Renal pelvis (tissue), 4 donors: Measurements from ENCODE around the gene KIRREL3. TPM values are rescaled to one million over a fixed set of nuclear protein-coding genes. Genes with fewer than 3 reads are reported as not detected.
A peak's percentile ranks its signal among the peaks of the same experiment; 100 is the strongest.

Experiments used
- DNase-seq: peaks from one replicate; pipeline ENCODE4 v3.0.0-alpha.2; 2013
- polyA plus RNA-seq, 3 donors: library from polyadenylated mRNA; unstranded; fragments of 120-200 nt; gene quantifications; one replicate each; pipeline ENCODE4 v1.2.1, GENCODE V29; 2013; ENCODE audit not compliant: insufficient read length in 3 of 3

The KIRREL3 gene
- polyA plus RNA-seq, 3 donors = 1.6 to 1.8 (median 1.7) TPM

DNA sequence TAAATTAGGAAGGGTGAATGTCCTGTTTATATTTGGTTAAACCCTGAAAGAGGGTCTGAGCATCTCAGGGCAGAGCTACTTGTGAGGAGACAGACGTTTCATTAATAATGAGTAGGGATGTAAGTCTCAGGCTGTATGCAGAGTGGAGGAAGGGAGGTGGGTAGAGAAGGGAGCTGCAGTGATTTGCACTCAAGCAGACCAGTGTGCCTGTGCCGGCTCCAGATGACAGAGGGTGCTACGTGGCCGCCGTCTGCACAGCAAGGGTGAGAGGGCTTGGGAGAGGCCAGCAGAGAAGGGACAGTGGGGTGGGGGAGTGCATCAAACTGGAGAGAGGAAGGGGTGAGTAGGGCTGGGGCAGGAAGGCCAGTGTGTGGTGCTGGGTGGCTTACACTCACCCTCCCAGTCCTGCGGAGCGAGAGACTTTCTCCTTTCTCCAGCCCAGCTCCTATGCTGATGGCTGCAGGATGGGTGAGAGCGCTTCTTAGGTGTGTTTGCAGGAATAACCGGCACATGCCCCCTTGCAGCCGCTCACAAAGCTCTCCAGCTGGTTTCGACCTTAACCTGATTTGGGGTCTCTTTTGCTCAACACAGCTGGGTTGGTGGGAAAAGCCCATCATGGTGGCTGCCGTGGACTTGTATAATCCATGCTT lies 514.5 kb downstream of the KIRREL3 start:
- DNase-seq = no peak

- no peak for DNase-seq
These were observed 515.4 kb downstream of the KIRREL3 start for GRCh38 chr11:126485021-126485792.

GRCh38 chr11:126484266-126484665 lies 516.3 kb downstream of the KIRREL3 start:
- no peak for DNase-seq

- DNase-seq = no peak
These were observed 516.9 kb downstream of the KIRREL3 start for GRCh38 chr11:126483621-126484195.

GRCh38 chr11:126482586-126483108 lies 517.9 kb downstream of the KIRREL3 start:
- no peak for DNase-seq

DNA sequence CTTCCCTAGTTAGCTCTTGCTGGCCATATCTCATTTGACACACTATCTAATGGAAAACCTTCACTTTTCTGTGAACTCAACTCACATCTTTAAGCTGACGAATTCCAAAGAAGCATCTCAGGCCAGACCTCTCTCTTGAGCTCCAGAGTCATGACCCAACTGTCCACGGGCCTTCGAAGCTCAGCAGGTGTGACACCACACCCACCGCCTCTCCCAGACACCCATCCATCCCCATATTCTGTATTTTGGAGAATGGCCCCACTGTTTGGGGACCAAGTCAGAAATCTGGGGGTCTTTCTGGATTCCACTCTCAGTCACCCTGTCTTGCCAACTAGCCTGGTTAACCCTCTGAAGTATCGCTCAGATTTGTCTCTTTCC lies 519.3 kb downstream of the KIRREL3 start:
- no peak for DNase-seq

DNA sequence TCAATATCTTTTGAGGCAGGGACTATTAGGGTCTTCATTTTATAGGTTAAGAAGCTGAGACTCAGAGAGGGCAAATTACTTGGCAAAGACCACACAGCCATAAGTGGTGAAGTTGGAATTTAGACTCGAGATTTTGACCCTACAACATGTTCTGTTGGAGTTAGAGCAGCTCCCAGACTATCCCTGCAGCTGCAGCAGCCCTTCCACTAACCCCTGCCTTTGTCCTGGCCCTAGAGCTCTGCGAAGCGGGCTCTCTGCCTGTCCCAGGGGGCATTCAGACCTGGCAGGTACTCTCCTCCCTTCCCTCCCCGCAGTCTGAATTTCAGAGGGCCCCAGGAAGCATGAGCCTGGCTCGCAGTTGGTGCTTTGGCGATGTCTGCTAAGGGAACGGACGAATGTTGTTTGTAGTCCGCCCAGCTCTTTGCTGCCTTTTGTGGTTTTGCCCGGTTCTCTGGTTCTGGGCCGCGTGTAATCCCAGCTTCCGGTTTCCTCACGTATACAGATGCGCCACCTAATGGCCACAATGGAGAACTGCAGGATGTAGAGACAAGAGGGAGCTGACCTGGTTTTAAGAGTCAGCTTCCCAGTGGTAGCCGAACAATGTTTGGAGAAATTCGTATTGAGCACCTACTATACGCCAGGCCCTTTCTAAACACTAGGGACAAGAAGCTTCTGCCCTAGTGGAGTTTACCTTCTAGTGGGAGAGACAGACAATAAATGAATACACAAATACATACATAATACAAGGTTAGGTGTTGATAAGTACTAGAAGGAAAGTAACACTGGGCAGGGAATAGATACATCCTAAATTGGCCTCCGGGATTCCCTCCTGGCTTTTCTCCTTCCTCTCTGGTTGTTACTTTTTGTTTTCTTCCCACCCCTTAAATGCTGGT lies 519.9 kb downstream of the KIRREL3 start:
- peak; percentile 84 for DNase-seq

DNA sequence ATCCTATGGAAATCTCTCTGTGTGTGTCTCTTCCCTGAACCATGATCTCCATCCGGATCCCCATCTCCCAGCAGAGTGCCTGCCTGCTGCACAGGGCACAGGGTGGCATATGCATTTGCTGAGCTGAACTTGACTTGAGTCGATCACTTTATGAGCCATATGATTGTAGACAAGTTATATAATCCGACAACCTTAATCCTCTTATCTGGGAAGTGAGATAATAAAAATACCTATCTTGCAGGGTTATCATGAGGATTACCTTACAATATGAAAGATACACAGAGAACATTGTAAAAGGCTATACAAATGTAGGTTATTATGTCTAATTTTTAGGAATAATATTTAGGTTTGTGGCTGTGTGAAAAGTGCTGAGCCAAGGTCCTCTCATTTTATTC lies 520.6 kb downstream of the KIRREL3 start:
- DNase-seq = no peak

GRCh38 chr11:126479178-126479930 lies 521.2 kb downstream of the KIRREL3 start:
- no peak for DNase-seq

- no peak for DNase-seq
These were observed 522.1 kb downstream of the KIRREL3 start for GRCh38 chr11:126478466-126478865.

DNA sequence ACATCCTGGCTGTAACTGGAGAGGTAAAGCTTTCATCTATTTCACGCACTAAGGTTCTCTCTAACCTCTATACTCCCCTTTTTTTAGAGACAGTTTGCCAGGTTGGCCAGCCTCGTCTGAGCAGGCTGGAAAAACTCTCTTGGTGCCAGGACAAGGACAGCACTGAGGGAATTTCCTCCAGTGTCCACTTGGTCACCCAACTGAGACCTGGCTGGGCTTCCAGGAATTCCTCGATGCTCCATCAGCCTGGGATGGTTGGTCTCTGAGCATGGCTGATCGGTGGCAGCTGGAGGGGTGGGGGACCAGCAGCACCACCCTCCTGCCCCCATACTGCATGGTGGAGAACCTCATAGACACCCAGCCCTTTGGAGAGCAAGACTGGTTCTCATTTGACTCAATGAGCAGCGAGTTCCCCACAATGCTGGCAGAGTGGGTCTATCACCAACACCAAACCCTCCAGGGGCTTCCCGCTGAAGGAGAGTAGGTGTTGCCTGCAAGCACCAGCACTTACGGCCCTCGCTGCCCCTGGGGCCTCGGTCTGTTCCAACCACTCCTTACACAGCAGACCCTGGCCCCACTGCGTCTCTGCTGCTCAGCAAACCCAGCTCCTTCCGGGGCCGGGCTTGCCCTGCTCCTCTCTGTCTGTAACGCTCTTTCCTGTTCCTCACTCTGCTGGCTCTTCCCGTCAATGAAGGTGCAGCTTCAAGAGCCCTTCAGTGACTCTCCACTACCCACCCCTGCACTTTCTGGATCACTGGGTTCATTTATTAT lies 522.9 kb downstream of the KIRREL3 start:
- no peak for DNase-seq

GRCh38 chr11:126476977-126477376 lies 523.6 kb downstream of the KIRREL3 start:
- no peak for DNase-seq

DNA sequence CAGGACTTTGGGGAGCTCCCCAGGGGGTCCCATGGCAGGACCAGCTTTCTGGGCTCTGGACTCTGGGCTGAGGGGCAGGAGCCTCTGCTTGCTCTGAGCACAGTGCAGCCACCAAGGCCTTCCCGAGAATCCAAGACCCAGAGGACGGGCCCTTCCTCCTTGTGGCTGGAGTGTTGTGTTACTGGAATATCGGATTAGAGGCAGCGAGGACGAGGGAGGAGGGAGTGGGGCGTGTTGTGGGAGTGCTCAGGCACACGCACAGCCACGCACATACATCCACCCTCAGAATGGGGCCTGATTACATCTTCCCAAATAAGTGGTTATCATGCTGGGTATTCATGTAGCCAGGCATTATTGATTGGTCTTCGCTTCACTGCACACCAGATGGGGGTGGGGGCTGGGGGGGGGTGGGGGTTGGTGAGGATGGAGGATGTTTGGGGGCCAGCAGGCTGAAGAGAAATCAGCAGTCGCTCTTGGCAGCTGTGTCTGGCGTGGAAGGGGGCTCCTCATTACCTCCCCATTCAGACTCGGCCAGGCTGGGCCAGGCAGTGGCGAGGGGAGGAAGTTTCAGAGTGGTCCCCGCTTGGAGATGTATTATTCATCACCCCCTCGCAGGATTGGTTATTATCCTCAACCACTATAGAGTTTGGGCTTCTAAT lies 524.2 kb downstream of the KIRREL3 start:
- DNase-seq = no peak

- DNase-seq = no peak
These were observed 525.3 kb downstream of the KIRREL3 start for GRCh38 chr11:126475014-126475991.

DNA sequence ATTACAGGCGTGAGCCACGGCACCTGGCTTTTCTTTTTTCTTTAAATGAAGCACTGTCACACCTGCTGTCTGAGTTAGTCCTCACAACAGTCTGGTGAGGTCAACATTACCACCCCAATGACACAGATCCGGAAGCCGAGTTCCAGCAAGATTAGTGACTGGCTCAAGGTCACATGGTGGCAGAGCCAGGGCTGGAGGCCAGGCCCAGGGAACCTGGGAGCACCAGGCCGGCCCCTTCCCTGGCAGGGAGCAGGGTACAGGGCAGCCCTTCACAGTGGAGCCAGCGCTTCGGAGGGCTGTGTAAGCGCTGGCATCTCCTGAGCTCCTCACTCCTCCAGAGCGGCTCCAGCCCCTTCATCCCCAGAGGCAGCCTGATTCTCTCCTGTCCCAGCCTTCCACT lies 526.4 kb downstream of the KIRREL3 start:
- DNase-seq = no peak

DNA sequence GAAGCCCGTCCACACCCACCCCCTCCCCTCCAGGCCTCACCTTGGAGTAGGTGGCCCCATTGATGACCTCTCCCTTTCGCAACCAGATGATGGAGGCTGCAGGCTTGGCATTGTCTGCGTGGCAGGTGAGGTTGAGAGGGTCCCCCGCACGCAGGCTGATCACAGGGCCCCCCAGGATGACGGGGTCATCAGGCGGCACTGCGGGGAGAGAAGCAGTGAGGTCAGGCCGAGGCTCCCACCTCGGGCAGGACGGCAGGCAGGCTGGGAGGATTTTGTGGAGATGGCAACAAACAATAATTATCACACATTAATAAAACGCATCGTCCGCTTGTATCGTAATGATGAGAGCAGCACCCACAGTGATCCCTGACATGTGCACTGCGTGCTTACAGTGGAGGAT lies 527.3 kb downstream of the KIRREL3 start:
- DNase-seq = no peak

- no peak for DNase-seq
These were observed 531.3 kb downstream of the KIRREL3 start for GRCh38 chr11:126469311-126469710.

DNA sequence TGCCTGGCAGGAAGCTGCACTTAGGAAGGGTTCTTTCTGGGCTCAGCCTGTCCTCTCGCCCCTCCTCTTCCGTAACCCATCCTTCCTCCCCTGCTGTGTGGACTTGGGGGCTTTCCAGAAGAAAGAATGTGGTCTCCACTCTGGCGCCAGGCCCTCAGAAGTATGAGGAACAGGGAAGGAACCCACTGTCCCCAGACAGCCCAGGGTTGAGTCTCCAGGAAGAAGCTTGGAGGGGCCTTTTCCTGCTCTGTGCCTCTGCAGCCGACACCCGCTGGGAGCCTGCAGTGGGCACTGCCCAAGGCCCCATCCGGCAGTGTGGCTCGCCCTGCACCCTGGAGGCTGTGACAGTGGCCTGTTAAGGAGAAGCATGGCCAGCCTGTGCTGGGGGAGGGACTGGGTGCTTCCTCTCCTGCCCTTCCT lies 532.5 kb downstream of the KIRREL3 start:
- no peak for DNase-seq

- no peak for DNase-seq
These were observed 533.1 kb downstream of the KIRREL3 start for GRCh38 chr11:126467471-126467870.
